HL-60 (cell line): ENCODE data around the gene ANKZF1.

Experiments used
- DNase-seq, 2 experiments: peaks; one replicate each; pipeline ENCODE4 v3.0.0-alpha.2; 2010 to 2020; ENCODE audit warnings: low read depth in 1 of 2, low spot score in 1 of 2
- H3K27ac ChIP-seq: fragments of 250-450 bp; sonication (Bioruptor Pico); replicated peaks from 2 replicates; pipeline ENCODE4 v1.5.1; 2020; ENCODE audit warnings: mild to moderate bottlenecking, moderate library complexity
- H3K27me3 ChIP-seq: fragments of 250-450 bp; sonication (Bioruptor Pico); 2 replicates; pipeline ENCODE4 v1.5.1; 2021; ENCODE audit warnings: mild to moderate bottlenecking, moderate library complexity; ENCODE audit not compliant: insufficient read depth, poor library complexity, severe bottlenecking
- H3K4me3 ChIP-seq: replicated peaks from 2 replicates; pipeline ENCODE4 v1.5.1; 2011; ENCODE audit warnings: mild to moderate bottlenecking, control low read depth, low read length; ENCODE audit not compliant: insufficient read depth
- CTCF ChIP-seq: IDR thresholded peaks from one replicate; pipeline ENCODE4 v1.5.1; 2011; ENCODE audit warnings: low read length, control low read depth, inconsistent platforms; ENCODE audit not compliant: insufficient read depth
- GABPA ChIP-seq: IDR thresholded peaks from 2 replicates; pipeline ENCODE4 v1.6.1; 2012; ENCODE audit warnings: low read depth
- POLR2AphosphoS5 ChIP-seq: IDR thresholded peaks from 2 replicates; pipeline ENCODE4 v1.6.1; 2012; ENCODE audit warnings: low read depth
- REST ChIP-seq: IDR thresholded peaks from 2 replicates; pipeline ENCODE4 v1.6.1; 2012; ENCODE audit warnings: low read depth; ENCODE audit not compliant: insufficient replicate concordance
- SPI1 ChIP-seq: IDR thresholded peaks from 2 replicates; pipeline ENCODE4 v1.6.1; 2012; ENCODE audit warnings: low read depth, mild to moderate bottlenecking, borderline replicate concordance

The ANKZF1 gene

GRCh38 chr2:219252084-219252483, 22.5 kb downstream of the ANKZF1 start:
- peak overlapping the region; percentile 74 for H3K27ac ChIP-seq
- peak overlapping the region; percentile 79 for H3K4me3 ChIP-seq
- H3K27me3 ChIP-seq: no peaks in the 10 kb centered on the region
- no peak for TF ChIP-seq CTCF
- TF ChIP-seq GABPA: no peak
- no peak for TF ChIP-seq POLR2AphosphoS5
- TF ChIP-seq SPI1: no peak
- TF ChIP-seq REST: no peak
- DNase-seq: no peak

- peak overlapping the region; percentile 74 for H3K27ac ChIP-seq
- H3K27me3 ChIP-seq: no peaks in the 10 kb centered on the region
- H3K4me3 ChIP-seq: peak overlapping the region; percentile 79
- DNase-seq: no peak
- TF ChIP-seq REST (no peak), SPI1 (no peak), CTCF (no peak), POLR2AphosphoS5 (no peak)
Observed at GRCh38 chr2:219252570-219252899, 22.9 kb downstream of the ANKZF1 start.

- Histone ChIP-seq H3K4me3 (peak within 1 kb of the TSS; percentile 79), H3K27ac (peak within 1 kb of the TSS; percentile 74), H3K27me3 (no peaks in the 10 kb centered on the region)
- 0 out of 2 replicates have a peak, but pooled peaks have one; percentile 22 for TF ChIP-seq GABPA
- no peak for TF ChIP-seq CTCF
- peak; percentile 82 for TF ChIP-seq SPI1
- no peak for TF ChIP-seq REST
- DNase-seq: peak in 1 of 2 experiments; percentile 74
Observed at GRCh38 chr2:219252900-219253752, 23.5 kb downstream of the ANKZF1 start, which contains the start of gene TUBA4B. Gene TUBA4B (plus strand): TSS chr2:219253243. CDS start chr2:219253408, 165 bp downstream.
